SIG-M5 treated with dmso at 0.1 percent for 504 hours (cell line): Measurements from ENCODE around the gene FCER1G.
"Not testable (repeated sequence)": the region's sequence is repeated elsewhere in the genome, so short reads cannot be mapped to it uniquely, and the experiment has no call there.

Experiments used
- DNase-seq: peaks from one replicate; lab custom pipeline; 2025; ENCODE audit not compliant: unreplicated experiment; lab: John Stamatoyannopoulos, UW

FCER1G gene

DNA sequence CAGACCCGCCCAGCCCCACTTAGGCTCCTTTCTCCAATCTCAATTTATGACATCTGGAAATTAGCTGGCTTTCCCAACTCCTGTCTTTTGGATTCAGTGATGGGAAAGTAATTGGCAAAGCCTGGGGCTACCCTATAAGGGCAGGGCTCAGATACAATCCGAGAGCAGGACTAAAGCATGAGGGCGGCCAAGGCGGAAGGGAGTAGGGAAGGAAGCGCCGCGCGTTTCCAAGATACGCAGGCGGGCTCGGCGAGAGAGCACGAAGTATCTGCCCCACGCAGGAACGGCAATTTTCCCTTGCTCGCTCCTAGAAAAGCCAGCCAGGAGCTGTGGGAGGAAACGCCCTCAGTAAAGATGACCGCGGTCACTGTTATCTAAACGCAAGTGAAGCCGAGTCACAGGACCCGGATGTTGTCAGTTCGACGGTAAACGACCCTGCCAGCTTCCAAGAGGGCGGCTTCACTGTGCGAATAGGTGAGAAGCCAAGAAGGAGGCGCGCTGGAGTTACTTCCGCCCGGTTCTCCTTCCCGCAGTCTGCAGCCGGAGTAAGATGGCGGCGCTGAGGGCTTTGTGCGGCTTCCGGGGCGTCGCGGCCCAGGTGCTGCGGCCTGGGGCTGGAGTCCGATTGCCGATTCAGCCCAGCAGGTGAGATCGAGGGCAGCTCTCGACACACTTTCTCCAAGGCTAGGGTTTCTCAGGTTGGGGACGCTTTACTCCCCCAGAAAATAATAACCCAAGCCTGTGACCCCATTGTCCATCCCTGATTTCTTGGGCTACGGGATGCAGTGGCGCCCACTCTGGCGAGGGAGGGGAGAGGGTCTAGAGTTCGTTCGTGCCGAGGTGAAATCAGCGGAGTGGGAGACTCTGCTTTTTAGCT is 13.0 kb upstream of the FCER1G start, which contains the start of gene NDUFS2:
Gene NDUFS2, plus strand, starts transcription at position 532 of the 877 bp plus-strand sequence. Its CDS starts 19 bp downstream, at position 551.
- peak; percentile 99 for DNase-seq

DNA sequence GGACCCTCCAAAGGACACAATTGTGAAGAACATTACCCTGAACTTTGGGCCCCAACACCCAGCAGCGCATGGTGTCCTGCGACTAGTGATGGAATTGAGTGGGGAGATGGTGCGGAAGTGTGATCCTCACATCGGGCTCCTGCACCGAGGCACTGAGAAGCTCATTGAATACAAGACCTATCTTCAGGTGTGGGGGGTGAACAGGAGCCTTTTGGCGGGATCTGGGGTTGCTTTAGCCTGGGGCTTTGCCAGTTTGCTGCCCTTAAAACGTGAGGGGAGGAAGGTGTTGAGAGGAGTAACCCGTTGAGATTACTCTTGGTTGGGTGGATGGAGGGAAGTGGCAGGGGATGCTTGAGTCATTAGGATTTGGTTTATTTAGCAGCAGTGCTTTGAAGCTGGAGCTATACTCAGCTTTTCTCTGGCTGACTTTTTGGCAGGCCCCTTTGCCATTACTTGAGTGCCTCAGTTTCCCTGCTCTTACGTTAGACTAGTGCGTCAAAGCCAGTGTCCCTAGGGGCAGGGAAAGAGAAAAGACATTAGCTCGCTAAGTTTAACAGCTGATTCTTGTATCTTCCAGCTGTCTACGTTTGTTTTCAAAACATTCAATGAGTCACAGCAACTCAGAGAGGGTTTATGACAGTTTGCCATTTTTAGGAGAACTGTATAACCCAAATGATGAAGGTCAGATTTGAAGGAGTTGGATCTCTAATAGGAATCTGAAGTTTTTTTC is 8.5 kb upstream of the FCER1G start:
- no peak for DNase-seq

DNA sequence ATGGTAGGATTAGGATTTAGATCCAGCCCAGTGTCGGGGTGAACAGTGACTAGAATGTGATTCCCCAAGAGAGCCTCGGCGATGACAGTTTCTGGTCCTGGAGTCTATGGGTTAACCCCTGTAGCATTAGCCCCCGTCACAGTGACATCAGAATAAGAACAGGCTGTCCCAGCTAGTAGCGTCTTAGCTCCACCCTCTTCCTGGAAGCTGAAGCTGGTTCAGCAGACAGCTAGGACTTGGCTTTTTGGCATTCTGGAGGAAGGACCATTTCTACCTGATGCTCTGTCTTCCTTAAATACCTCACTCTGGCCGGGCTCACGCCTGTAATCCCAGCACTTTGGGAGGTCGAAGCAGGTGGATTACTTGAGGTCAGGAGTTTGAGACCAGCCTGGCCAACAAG is 7.9 kb upstream of the FCER1G start:
- DNase-seq, result no peak

- DNase-seq, result peak; percentile 82
These were observed 5.2 kb upstream of the FCER1G start for GRCh38 chr1:161209790-161210409.

DNA sequence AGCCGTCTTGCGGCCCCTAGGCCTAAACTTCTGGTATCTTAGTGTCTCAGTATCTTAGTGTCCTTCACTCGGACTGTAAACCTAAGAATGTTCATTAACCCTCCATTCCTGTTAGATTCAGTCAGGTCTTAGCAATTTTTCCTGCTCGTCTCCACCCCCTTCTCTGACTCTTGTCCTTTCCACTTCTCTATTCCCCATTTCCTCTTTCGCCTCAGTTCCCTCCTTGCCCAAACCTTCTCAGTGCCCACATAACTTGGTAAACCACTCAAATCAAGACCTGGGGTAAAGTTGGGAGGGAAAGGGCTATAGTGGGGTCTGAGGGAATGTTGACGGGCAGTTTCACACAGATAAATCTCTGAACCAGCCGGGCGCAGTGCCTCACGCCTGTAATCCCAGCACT is 726 bp upstream of the FCER1G start:
- DNase-seq, result peak; percentile 70

GRCh38 chr1:161216945-161217712 is 2.0 kb downstream of the FCER1G start:
- peak; percentile 98 for DNase-seq

GRCh38 chr1:161217831-161218230 is 2.7 kb downstream of the FCER1G start:
- no peak for DNase-seq

DNA sequence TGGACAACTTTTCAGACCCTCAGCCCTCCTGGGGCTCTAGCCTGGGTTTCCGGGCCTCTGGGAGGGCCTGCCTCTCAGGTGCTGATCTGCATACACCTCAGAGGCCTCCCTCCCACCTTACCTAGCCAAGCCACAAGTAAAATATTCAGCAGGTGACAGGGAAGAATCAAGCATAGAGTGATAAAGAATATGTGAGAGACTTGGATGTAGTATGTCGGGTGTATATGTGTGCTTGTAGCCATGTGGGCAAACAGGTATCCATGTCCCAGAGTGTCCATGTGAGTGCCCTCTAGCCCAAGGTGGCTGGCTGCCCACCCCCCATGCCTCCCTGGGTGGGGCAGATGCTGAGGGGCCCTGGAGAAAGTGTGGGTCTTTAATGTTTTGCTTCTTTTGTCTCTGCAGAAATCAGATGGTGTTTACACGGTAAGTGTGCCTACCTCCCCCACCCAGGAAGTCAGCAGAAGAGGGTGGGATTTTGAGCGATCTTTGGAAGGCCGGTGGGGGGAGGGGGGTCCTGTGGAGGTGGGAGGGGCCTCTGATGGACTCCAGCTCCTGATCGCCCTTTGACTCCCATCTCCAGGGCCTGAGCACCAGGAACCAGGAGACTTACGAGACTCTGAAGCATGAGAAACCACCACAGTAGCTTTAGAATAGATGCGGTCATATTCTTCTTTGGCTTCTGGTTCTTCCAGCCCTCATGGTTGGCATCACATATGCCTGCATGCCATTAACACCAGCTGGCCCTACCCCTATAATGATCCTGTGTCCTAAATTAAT is 3.4 kb downstream of the FCER1G start:
- no peak for DNase-seq

- DNase-seq, result no peak
These were observed 4.2 kb downstream of the FCER1G start for GRCh38 chr1:161219078-161219892.

GRCh38 chr1:161220002-161220401 is 4.9 kb downstream of the FCER1G start:
- no peak for DNase-seq

DNA sequence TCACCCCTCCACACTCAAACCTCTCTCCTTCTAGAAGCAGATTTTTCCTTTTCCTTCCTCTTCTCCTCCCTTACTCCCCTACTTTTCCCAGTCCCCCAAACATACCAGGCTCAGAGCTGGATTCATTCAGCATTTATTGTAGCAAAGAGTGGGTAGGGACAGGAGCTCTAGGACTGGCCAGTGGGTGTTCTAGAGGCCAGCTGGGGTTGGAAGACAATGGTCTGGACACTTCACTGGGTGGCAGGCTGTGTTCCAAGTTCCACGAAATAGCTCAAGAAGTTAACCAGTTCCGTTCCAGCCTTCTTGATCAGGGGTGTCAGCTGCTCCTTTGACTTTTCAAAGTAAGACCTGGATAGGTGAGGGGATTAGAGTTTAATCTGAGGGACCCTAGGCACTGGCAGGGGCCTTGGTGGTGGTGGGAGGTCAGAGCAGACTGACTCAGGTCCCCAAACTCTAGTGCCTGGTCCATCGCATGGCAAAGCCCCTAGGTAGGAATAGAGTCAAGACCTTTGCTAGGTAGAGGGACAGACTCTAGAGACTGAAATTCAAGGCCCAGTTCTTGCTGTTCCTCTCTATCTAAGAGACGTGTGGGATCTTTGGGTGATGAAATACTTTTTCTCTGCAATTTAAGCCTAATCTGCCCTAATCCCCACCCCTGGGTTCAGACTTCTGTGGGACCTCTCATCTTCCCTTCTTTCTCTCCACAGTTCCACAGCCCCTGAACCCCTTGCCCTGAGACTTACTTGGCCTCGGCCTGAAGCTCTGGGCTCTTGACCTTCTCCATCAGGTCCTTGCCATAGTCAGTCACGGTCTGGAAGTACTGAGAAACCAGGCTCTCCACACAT is 7.3 kb downstream of the FCER1G start:
- no peak for DNase-seq

DNA sequence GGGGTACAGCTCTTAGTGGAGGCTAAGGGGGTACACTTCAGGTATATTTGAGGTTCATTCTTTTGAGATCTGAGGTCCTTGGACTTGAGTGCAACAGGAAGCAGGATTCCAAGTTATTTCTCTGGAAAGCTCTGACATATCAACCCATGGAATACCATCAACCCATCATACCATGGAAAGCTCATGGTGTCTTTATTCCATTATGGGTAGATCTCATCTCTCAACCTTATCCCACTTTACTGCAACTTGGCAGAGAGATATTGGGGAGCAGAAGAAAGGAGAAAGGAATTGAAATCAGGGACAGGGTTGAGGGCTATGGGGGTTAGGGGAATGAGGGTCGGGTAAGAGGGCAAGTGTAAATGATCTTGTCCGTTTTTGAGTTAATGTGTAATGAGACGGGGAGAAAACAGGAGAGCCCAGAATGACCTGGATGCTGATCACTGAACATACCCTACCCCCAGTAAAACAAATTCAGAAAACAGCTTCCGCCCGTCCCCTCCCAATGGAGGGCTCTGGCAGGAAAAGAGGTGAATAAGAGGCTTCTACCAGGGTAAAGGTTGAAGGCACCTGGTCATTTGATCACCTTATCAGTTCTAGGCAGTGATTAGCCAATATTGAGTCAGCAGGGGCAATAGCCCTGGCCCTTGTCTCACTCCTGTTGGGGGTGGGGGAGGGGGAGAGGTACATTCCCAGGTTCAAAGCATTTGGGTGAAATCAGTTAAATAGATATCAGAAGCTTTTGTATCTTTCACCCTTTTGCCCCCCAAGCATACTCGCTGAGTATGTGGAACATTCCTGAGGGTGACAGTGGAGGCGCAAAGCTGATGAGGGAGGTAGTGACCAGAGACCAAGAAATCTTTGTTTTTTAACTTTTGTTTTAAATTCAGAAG is 9.0 kb downstream of the FCER1G start:
- no peak for DNase-seq

- not testable (repeated sequence) for DNase-seq
These were observed 9.6 kb downstream of the FCER1G start for GRCh38 chr1:161224695-161225087.

DNA sequence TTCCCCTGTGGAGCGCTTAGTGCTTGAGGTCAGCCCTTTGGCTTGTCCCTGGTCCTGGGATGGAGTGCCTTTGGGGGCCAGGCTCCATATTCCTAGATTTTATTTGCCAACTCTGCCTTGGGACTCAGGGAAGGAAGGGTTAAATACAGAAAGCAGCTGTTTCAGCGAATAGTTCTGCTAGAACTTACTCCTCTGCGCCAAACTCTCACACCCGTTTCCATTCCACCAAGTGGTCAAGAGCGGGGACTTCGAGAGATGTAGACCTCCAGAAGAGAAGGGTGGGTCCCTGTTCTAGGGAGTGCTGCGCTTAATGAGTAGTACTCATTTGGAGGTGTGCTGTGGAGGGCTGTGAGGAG is 10.1 kb downstream of the FCER1G start:
- no peak for DNase-seq

GRCh38 chr1:161225534-161226319 is 10.6 kb downstream of the FCER1G start, which contains the start of gene TOMM40L:
Gene TOMM40L (plus strand): TSS chr1:161226060. CDS start chr1:161226490, 430 bp downstream.
- DNase-seq, result peak; percentile 100

DNA sequence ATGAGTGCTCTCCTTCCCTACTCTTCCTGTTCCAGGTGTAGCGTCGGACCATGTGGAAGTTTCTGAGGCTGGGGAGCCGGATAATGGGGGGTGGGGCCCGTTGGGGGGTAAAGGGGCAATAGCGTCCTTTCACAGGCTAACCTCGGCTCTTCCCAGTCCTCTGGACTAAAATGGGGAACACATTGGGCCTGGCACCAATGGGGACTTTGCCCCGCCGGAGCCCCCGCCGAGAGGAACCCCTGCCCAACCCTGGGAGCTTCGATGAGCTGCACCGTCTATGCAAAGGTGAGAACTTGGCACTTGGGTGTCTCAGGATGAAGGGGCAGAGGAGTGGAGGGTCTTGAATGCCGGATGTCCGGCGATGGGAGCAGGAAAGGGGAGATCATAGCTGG is 11.2 kb downstream of the FCER1G start:
- no peak for DNase-seq

GRCh38 chr1:161226759-161227158 is 11.7 kb downstream of the FCER1G start:
- DNase-seq, result no peak
